Activated CD4-positive, alpha-beta T cell treated with anti-CD3 and anti-CD28 coated beads for 1 hour (primary cell): ENCODE data around the gene LTBP4.
"Not testable (repeated sequence)": the region's sequence is repeated elsewhere in the genome, so short reads cannot be mapped to it uniquely, and the experiment has no call there.

Experiments
- DNase-seq: peaks from one replicate; pipeline ENCODE4 v3.0.0-alpha.2; 2020

LTBP4 gene

DNA sequence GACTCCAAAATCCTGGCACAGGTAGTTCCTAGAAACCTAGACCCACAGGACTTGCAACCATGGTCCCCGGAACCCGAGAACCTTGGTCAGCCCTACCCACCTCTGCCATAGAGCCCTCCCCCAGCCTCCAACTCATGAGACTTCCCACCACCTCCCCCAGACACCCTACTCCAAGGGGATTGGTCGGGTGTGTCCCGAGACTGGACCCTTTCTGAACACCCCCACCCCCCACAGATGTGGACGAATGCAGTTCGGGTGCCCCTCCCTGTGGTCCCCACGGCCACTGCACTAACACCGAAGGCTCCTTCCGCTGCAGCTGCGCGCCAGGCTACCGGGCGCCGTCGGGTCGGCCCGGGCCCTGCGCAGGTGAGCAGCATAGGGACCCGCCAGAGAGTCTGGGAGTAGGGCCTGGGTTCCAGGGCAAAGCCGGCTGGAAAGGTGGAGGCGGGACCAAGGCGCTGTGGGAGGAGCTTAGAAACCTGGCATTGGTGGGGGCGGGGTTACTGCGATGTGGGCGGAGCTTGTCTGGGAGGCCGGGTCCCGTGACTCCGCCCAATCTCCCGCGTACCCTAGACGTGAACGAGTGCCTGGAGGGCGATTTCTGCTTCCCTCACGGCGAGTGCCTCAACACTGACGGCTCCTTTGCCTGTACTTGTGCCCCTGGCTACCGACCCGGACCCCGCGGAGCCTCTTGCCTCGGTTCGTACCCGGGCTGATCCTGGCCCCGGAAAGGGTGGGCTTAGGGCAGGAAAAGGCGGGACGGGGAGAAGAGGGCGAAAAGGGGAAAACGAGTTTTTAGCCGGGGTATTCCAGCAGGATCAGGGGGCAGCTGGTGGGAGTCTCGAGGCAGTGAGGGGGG, 11.9 kb downstream of the LTBP4 start:
- DNase-seq: peak; percentile 68

- DNase-seq: peak; percentile 77
Observed at GRCh38 chr19:40613690-40614621, 12.8 kb downstream of the LTBP4 start.

- peak; percentile 88 for DNase-seq
Observed at GRCh38 chr19:40614622-40615411, 13.6 kb downstream of the LTBP4 start.

DNA sequence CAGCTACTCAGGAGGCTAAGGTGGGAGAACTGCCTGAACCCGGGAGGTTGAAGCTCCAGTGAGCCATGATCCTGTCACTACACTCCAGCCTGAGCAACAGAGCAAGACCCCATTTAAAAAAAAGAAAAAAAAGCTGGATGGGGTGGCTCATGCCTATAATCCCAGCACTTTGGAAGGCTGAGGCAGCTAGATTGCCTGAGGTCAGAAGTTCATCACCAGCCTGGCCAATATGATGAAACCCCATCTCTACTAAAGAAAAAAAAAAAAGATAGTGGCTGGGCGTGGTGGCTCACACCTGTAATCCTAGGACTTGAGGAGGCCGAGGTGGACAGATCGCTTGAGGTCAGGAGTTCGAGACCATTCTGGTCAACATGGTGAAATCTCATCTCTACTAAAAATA, 15.0 kb downstream of the LTBP4 start:
- no peak for DNase-seq

- no peak for DNase-seq
Observed at GRCh38 chr19:40616941-40617340, 15.8 kb downstream of the LTBP4 start.

GRCh38 chr19:40617961-40618360, 16.8 kb downstream of the LTBP4 start:
- DNase-seq: no peak

GRCh38 chr19:40619333-40620160, 18.4 kb downstream of the LTBP4 start:
- no peak for DNase-seq

GRCh38 chr19:40620161-40620485, 19.0 kb downstream of the LTBP4 start:
- DNase-seq: no peak

DNA sequence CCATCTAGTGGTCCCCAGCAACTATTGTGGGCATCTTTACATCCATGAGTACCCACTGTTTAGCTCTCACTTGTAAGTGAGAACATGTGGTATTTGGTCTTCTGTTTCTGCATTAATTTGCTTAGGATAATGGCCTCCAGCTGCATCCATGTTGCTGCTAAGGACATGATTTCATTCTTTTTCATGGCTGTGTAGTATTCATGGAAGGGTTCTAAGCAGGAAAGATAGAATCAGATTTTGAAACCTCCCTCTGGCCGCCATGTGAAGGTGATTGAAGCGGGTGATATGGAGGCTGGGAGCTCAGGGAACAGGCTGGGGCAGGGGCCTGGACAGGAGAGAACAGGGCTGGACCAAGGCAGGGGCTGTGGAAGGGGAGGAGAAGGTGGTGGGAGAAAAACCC, 20.1 kb downstream of the LTBP4 start:
- no peak for DNase-seq

DNA sequence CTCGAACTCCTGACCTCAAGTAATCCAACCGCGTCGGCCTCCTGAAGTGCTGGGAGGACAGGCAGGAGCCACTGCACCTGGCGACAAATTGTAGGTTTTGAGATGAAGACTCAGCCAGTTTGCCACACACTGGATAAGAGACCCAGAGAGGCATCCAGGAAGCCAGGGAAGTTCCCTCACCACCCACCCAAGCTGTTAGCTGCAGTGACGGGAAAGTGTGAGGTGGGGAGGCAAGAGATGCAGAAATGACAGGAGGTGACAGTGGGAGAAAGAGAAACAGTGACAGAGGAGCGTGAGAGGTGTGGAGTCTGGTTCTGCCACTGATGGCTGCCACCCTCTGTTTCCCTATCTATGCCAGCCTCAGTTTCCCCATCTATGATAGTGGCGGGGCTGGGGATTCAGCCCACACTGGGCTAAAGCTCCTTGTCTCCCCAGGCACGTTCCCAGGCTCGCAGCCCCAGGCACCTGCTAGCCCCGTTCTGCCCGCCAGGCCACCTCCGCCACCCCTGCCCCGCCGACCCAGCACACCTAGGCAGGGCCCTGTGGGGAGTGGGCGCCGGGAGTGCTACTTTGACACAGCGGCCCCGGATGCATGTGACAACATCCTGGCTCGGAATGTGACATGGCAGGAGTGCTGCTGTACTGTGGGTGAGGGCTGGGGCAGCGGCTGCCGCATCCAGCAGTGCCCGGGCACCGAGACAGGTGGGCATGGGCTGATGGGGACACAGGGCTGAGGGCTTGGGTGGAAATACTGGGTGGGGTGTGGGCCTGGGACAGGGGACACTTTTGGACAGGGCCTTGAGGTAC, 21.0 kb downstream of the LTBP4 start:
- no peak for DNase-seq

GRCh38 chr19:40622773-40623075, 21.6 kb downstream of the LTBP4 start:
- DNase-seq: no peak

- DNase-seq: no peak
Observed at GRCh38 chr19:40623403-40624251, 22.5 kb downstream of the LTBP4 start.

GRCh38 chr19:40624369-40625153, 23.4 kb downstream of the LTBP4 start:
- not testable (repeated sequence) for DNase-seq

- DNase-seq: no peak
Observed at GRCh38 chr19:40625406-40626120, 24.4 kb downstream of the LTBP4 start.

DNA sequence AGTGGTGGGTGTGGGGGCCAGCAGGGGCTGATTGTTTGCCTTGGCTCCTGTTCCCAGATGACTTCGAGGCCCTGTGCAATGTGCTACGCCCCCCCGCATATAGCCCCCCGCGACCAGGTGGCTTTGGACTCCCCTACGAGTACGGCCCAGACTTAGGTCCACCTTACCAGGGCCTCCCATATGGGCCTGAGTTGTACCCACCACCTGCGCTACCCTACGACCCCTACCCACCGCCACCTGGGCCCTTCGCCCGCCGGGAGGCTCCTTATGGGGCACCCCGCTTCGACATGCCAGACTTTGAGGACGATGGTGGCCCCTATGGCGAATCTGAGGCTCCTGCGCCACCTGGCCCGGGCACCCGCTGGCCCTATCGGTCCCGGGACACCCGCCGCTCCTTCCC, 25.7 kb downstream of the LTBP4 start:
- no peak for DNase-seq

GRCh38 chr19:40627486-40628279, 26.5 kb downstream of the LTBP4 start:
- DNase-seq: no peak

DNA sequence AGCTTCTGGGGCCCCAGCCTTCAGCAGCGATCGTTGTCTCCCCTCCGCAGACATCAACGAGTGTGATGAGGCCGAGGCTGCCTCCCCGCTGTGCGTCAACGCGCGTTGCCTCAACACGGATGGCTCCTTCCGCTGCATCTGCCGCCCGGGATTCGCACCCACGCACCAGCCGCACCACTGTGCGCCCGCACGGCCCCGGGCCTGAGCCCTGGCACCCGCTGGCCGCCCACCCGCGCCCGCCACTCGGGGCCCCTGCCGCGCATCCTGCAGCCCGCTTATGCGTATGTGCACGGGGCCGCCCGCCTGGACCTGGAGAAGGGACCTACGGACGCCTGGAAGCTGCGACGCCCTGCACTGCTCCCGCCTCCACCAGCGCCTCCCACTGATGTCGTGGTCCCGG, 28.2 kb downstream of the LTBP4 start:
- DNase-seq: no peak

DNA sequence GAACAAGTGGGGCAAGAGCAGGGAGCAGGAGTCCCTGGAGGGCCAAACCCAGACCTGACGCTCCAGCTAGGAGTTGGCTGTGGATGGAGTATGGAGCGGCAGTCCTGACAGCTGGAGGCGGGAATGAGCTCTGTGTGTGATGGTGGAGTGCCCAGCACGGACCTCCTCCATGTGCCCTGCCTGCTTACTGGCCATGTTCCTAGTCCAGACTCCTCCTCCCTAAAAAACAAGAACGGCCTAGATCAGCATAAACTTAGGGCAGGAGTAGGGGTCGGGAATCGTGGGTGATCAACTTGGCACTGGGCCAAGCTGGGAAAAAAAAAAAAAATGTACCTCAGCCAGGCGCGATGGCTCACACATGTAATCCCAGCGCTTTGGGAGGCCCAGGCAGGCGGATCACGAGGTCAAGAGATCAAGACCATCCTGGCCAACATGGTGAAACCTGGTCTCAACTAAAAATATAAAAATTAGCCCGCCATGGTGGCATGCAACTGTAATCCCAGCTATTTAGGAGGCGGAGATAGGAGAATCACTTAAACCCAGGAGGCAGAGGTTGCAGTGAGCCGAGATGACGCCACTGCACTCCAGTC, 29.5 kb downstream of the LTBP4 start:
- DNase-seq: no peak
